SW 1271 (cell line): ENCODE results near the gene CMAS.
A peak's percentile ranks its signal among the peaks of the same experiment; 100 is the strongest.
"Not testable (repeated sequence)": the region's sequence is repeated elsewhere in the genome, so short reads cannot be mapped to it uniquely, and the experiment has no call there.

Source experiments
- DNase-seq, 2 experiments: peaks; one replicate each; lab custom pipeline; 2025; lab: John Stamatoyannopoulos, UW

CMAS gene

DNA sequence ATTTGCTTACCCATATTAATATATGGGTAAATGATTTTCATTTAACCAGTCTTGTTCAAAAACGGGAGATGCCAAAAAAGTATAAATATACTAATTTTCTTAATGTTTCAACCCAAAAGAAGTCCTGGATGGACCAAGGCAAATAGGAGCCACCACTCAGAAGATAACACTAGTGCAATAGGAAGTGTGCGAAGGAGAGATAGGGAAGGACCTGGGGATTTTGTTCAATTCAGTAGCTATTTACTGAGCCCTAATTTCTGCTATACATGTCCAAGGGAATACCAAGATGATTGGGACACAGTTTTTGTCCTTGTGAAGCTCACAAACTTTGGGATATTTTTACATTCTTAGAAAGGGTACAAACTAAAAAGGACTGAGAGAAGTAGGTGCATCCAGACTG is 1.5 kb downstream of the CMAS start:
- DNase-seq: no peak

- DNase-seq: no peak
Observed at GRCh38 chr12:22048351-22049041, 2.5 kb downstream of the CMAS start.

GRCh38 chr12:22050078-22050477 is 4.1 kb downstream of the CMAS start:
- DNase-seq: no peak

GRCh38 chr12:22051114-22051698 is 5.2 kb downstream of the CMAS start:
- DNase-seq: no peak

DNA sequence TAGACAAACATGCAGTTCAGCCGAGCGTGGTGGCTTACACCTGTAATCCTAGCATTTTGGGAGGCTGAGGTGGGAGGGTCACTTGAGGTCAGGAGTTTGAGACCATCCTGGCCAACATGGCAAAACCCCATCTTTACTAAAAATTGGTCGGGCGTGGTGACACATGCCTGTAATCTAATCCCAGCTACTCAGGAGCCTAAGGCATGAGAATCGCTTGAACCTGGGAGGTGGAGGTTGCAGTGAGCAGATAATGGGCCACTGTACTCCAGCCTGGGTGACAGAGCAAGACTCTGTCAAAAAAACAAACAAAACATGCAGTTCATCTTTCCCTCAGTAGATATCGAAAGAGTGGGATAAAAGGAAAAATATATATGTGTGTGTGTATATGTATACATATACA is 7.0 kb downstream of the CMAS start:
- not testable (repeated sequence) for DNase-seq

DNA sequence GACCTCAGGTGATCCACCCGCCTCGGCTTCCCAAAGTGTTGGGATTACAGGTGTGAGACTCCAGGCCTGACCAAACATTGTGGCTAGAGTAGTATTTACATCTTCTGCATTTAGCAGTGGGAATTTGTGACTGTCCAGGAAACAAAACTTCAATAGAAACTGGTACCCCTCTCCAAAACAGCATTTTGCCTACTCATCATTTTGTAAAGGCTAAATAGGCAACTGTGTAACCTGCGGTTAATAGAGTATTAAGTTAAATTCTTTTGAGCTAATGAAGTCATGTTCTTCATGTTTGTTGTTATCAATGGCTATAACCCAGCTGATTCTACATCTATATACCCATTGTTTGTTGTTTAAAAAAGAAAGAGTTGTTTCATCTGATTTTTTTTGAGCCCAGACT is 8.1 kb downstream of the CMAS start:
- DNase-seq: no peak

- DNase-seq: no peak
Observed at GRCh38 chr12:22056607-22057006, 10.6 kb downstream of the CMAS start.

DNA sequence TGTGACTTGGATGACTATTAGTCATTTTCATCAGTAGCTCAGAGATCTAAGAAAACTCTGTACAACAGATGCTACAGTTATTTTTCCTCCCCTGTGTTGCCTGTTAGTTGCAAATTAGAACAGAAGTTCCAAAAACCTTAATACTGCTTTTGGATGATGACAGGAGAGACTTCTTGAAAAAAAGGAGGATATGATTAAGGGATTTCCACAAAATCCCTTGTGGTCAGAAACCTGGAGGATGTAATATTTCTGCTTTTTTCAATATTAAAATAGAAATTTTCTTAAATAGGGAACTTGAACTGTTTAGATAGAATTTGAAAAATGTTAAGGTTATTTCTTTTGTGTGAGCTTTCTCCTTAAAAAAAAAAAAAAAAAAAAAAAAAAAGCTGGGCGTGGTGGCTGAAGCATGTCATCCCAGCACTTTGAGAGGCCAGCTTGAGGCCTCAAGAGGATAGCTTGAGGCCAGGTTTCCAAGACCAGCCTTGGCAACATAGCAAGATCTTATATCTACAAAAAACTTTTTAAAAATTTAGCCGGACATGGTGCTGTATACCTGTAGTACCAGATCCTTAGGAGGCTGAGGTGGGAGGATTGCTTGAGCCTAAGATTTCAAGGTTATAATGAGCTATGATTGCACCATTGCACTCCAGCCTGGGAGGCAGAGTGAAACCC is 14.1 kb downstream of the CMAS start:
- no peak for DNase-seq

DNA sequence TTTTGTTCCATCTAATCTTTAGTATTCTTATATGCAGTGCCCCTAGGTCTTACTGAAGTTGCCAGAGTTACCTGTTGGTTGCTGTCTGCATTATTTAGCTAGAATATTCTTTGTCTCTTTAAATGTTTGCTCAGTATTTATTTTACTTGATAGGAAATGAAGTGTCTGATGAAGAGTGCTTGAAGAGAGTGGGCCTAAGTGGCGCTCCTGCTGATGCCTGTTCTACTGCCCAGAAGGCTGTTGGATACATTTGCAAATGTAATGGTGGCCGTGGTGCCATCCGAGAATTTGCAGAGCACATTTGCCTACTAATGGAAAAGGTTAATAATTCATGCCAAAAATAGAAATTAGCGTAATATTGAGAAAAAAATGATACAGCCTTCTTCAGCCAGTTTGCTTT is 18.9 kb downstream of the CMAS start:
- DNase-seq: no peak

GRCh38 chr12:22066310-22066709 is 20.3 kb downstream of the CMAS start:
- DNase-seq: no peak

GRCh38 chr12:22069851-22070250 is 23.8 kb downstream of the CMAS start:
- DNase-seq: no peak

DNA sequence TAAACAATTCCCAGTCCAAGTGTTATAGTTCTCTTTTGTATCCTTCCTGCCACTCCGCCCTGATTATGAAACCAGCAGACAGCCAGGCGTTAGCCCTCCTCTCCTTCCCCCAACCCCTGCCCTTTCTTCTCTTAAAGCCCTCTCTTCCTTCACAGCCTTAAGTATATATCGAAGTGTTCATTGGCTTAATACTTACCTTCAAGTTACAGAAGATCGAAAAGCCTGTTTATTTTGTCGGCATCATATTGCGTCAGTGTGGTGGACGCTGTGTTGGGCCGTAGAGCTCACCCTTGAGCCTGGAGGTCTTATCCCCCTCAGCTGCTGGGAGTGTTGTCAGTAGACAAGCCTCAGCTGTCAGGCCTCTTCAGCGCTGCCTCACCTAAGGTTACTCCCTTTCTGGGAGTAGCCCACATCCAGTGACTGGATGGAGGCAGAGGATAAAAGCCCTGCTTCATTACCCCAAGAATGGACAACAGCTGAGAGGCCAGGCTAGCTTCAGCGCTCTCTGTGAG is 36.2 kb downstream of the CMAS start:
- no peak for DNase-seq

DNA sequence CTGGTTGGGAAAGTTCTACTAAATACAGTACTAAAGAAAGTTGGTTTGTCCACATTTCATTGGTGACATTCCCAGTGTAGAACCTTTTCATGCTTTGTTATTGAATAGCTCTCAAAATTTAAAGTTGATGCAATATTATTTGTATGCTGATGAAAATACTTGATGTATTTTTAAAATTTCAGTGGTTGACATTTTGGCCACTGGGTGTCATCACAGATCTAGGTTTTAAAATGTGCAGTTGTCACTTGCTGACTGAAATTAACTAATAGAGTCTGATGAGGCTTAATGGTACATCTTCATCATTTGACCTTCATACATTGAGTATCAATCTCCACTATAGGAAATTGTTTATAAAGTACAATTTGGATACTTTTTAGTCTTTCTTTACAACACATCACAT is 37.1 kb downstream of the CMAS start:
- DNase-seq: peak in 1 of 2 experiments; percentile 52

GRCh38 chr12:22084852-22085251 is 38.8 kb downstream of the CMAS start:
- no peak for DNase-seq

- no peak for DNase-seq
Observed at GRCh38 chr12:22088886-22089285, 42.9 kb downstream of the CMAS start.

GRCh38 chr12:22089486-22089885 is 43.5 kb downstream of the CMAS start:
- DNase-seq: no peak

GRCh38 chr12:22099062-22099461 is 53.0 kb downstream of the CMAS start:
- DNase-seq: not testable (repeated sequence)

- DNase-seq: peak in 1 of 2 experiments; percentile 60
Observed at GRCh38 chr12:22100958-22101748, 55.1 kb downstream of the CMAS start.

DNA sequence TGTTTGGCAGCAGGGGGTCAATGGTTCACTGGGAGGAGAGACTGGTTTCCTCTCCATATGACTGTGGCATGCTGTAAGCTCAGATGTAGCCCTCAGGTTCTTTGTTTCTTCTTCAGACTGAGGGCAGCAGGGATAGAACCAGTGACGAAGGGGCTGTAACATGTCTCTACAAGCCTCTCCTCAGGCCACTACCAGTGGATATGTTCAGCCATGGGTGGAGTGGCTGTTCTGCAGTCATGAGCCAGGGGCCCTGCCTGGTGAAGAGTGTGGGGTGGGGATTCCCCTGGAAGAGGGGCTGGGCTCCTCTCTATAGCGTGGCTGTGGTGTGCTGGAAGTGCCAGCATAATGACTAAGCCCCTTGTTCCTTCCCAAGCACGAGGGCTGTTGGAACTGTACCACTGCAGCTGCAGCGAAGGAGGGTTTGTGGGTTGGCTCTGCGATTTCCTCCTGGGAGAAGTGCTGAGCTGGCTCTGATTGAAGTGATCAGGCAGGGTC is 55.8 kb downstream of the CMAS start:
- no peak for DNase-seq

DNA sequence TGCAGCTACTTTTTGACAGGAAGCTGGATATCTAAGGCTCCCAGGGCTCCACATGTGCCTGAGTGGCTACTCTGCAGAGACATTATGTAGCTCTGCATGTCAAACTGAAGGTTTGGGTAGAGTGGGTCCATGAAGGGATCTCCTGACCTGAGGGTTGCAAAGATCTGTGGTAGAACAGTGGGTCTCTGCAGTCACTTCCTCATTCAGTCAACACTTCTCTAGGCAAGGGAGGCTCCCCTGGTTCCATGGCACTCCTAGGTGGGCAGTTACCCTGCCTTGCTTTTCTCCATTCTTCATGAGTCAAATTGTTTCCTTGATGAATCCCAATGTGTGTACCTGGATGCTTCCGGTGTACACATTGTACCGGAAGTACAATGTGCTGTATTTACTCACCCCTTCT is 57.4 kb downstream of the CMAS start:
- DNase-seq: no peak

DNA sequence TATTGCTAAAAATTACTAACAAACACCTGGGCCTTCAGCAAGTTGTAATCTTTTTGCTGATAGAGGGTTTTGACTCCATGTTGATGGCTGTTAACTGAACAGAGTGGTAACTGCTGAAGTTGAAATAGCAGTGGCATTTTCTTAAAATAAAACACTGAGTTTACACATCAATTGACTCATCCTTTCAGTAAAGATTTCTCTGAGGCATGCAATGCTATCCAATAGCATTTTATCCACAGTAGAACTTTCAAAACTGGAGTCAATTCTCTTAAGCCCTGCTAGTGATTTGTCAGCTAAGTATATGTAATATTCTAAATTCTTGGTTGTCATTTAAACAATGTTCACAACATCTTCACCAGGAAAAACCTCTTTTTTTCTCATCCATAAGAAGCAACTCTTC is 59.5 kb downstream of the CMAS start:
- no peak for DNase-seq

DNA sequence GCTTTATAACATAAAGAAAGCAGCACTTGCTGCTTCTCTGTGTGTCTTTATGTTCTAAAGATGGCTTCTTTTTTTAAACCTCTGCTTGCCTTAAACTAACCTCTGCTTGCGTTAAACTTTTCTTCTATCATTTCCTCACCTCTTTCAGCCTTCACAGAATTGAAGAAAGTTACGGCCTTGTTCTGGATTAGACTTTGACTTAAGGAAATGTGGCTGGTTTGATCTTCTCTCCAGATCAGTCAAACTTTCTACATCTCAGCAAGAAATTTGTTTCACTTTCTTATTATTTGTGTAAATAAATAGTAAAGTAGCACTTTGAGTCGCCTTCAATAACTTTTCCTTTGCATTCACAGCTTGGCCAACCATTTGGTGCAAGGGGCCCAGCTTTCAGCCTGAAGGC is 64.2 kb downstream of the CMAS start:
- no peak for DNase-seq
